ENCODE results near the gene MBOAT1. TPM values are rescaled to one million over a fixed set of nuclear protein-coding genes. Genes with fewer than 3 reads are reported as not detected.

Gene MBOAT1
- total RNA-seq, 1 donor from 2014 or later, result 16.3 TPM

DNA sequence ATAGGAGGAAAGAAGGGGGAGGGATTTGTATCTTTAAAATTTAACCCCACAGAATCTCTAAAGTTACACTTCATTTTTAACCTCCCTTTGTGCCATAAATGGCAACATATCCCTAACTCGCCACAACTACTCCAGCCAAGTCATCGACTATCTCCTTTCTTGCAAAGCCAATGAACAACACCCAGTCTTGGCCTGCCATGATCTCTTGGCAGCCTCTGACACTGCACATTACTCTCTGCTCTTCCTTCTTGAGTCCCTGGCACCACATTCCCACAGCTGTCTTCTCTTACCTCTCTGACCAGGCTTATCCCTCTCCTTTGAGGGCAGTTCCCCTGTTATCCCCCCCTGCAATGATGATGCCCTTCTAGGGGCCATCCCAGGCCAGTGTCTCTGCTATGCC is 42.5 kb downstream of the MBOAT1 start:
- FAIRE-seq (no peak), DNase-seq (ENCODE audit: low read depth) (no peak)
- Histone ChIP-seq H3K4me3 (ENCODE audit: low read depth, low read length) (no peak overlapping the region), H3K36me3 (ENCODE audit: control insufficient read depth, insufficient read depth, low read length) (no peaks in the 10 kb centered on the region), H3K27me3 (ENCODE audit: control insufficient read depth, insufficient read depth, low read length) (no peaks in the 10 kb centered on the region)
- TF ChIP-seq, protein P1, sequence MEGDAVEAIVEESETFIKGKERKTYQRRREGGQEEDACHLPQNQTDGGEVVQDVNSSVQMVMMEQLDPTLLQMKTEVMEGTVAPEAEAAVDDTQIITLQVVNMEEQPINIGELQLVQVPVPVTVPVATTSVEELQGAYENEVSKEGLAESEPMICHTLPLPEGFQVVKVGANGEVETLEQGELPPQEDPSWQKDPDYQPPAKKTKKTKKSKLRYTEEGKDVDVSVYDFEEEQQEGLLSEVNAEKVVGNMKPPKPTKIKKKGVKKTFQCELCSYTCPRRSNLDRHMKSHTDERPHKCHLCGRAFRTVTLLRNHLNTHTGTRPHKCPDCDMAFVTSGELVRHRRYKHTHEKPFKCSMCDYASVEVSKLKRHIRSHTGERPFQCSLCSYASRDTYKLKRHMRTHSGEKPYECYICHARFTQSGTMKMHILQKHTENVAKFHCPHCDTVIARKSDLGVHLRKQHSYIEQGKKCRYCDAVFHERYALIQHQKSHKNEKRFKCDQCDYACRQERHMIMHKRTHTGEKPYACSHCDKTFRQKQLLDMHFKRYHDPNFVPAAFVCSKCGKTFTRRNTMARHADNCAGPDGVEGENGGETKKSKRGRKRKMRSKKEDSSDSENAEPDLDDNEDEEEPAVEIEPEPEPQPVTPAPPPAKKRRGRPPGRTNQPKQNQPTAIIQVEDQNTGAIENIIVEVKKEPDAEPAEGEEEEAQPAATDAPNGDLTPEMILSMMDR (IDR thresholded peaks at IDR 0.05; ENCODE audit: insufficient read depth, low read length, severe bottlenecking), result no peak

DNA sequence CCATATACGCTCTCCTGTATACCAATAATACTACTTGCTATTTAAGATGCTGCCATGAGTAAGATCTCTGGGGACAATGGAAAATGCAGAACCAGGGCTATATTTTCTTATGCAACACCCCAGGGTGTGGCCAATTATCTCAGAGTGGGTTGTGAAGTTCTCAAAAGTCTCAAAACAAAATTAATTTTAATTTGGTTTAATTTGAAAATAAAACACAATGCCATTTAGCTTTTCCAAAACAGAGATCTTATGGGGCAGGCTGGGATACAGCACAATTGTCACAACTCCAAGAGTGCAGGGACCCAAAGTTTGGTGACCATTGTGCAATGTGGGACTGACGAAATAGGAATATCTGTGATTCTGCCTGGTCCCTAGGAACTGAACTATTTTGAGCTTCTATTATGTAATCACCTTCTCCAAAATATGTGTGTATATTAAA is 43.1 kb downstream of the MBOAT1 start:
- no peaks in the 10 kb centered on the region for H3K27me3 ChIP-seq (ENCODE audit: control insufficient read depth, insufficient read depth, low read length)
- H3K4me3 ChIP-seq (ENCODE audit: low read depth, low read length), result no peak overlapping the region
- FAIRE-seq (no peak), DNase-seq (ENCODE audit: low read depth) (no peak)
- H3K36me3 ChIP-seq (ENCODE audit: control insufficient read depth, insufficient read depth, low read length), result no peaks in the 10 kb centered on the region
- TF ChIP-seq, protein P1 (IDR thresholded peaks at IDR 0.05; ENCODE audit: insufficient read depth, low read length, severe bottlenecking), result no peak

DNA sequence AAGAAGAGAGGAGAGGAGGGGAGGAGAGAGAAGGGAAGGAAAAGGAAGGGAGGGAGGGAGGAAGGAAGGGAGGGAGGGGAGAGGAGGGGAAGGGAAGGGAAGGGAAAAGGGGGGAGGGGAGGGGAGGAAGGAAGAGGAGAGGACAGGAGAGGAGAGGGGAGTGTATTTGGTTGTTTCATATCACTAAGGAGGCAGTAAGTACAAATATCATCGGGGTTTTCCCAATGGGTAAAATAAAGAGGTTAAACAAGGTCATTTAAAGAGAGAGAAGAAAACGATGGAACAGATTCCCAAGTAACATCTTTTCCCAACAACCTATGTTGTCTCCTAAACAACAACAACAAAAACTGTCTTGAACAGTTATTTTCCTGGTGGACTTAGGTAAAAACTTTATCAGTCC is 43.6 kb downstream of the MBOAT1 start:
- no peak for FAIRE-seq
- Histone ChIP-seq H3K36me3 (ENCODE audit: control insufficient read depth, insufficient read depth, low read length) (no peaks in the 10 kb centered on the region), H3K27me3 (ENCODE audit: control insufficient read depth, insufficient read depth, low read length) (no peaks in the 10 kb centered on the region), H3K4me3 (ENCODE audit: low read depth, low read length) (no peak overlapping the region)
- no peak for DNase-seq (ENCODE audit: low read depth)
- TF ChIP-seq, protein P1 (IDR thresholded peaks at IDR 0.05; ENCODE audit: insufficient read depth, low read length, severe bottlenecking), result no peak

DNA sequence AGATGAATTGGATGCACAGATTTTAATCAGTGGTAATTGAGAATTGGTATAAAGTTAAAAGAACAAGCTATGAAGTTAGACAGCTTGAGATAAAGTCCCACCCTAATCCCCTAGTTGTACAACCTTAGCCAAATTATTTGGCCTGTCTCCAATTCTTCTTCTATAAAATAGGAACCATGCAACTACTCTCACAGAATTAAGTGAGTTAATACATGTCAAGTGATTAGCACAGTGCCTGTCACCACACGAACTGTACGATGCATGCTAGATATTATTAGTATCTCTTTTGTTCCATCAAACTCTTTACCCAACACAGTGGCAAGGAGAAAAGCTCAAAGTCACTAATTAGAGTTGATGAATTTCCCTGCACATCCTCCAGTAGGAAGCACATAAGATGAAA is 44.7 kb downstream of the MBOAT1 start:
- DNase-seq (ENCODE audit: low read depth), result no peak
- no peaks in the 10 kb centered on the region for H3K36me3 ChIP-seq (ENCODE audit: control insufficient read depth, insufficient read depth, low read length)
- TF ChIP-seq, protein P1 (IDR thresholded peaks at IDR 0.05; ENCODE audit: insufficient read depth, low read length, severe bottlenecking), result no peak
- no peak for FAIRE-seq
- H3K27me3 ChIP-seq (ENCODE audit: control insufficient read depth, insufficient read depth, low read length), result no peaks in the 10 kb centered on the region
- no peak overlapping the region for H3K4me3 ChIP-seq (ENCODE audit: low read depth, low read length)

DNA sequence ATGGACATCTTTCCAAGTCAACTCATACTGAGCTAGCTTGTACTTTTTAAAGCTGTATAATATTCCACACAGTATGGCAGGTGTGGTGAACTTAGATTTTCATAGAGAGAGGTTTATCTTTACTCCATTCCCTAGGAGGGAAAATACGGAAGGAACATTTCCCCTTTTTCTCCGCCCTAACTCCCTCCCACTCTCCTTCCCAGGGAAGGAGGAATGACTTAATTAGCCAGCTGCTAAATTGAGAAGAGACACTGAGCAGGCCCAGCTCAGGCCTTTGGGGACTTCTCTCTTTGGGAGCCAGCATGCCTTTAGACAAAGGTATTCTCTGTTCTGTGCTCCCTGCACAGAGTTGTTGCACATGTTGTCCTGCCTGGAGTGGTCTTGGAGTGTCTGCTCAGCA is 46.1 kb downstream of the MBOAT1 start:
- TF ChIP-seq, protein P1 (IDR thresholded peaks at IDR 0.05; ENCODE audit: insufficient read depth, low read length, severe bottlenecking), result no peak
- Histone ChIP-seq H3K4me3 (ENCODE audit: low read depth, low read length) (no peak overlapping the region), H3K36me3 (ENCODE audit: control insufficient read depth, insufficient read depth, low read length) (no peaks in the 10 kb centered on the region), H3K27me3 (ENCODE audit: control insufficient read depth, insufficient read depth, low read length) (no peaks in the 10 kb centered on the region)
- no peak for DNase-seq (ENCODE audit: low read depth)
- FAIRE-seq, result no peak

DNA sequence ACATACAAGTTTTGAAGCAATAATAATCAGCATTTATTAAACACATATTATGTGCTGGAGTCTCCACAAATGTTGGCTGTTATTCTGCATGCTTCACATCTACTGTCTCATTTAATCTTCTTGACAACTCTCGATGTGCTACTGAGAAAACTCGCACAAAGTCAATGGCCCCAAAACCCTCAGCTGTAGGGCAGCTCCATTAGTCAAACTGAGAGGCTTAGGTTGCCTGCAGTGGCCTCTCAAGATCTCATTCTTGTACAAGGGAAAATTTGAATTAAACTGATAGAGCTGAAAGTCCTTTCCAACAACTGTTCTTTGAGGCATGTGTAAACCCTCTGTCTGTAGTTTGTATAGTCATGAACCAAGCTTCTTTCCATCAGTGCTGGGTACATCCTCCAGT is 49.8 kb downstream of the MBOAT1 start:
- Histone ChIP-seq H3K36me3 (ENCODE audit: control insufficient read depth, insufficient read depth, low read length) (no peaks in the 10 kb centered on the region), H3K27me3 (ENCODE audit: control insufficient read depth, insufficient read depth, low read length) (no peaks in the 10 kb centered on the region), H3K4me3 (ENCODE audit: low read depth, low read length) (no peak overlapping the region)
- DNase-seq (ENCODE audit: low read depth) (no peak), FAIRE-seq (no peak)
- TF ChIP-seq, protein P1 (IDR thresholded peaks at IDR 0.05; ENCODE audit: insufficient read depth, low read length, severe bottlenecking), result no peak
